ENCODE results near the gene GLG1. TPM values are rescaled to one million over a fixed set of nuclear protein-coding genes. Genes with fewer than 3 reads are reported as not detected.

GLG1 gene
- total RNA-seq, 3 donors from 2014 or later, result 116 to 197 (median 123) TPM

DNA sequence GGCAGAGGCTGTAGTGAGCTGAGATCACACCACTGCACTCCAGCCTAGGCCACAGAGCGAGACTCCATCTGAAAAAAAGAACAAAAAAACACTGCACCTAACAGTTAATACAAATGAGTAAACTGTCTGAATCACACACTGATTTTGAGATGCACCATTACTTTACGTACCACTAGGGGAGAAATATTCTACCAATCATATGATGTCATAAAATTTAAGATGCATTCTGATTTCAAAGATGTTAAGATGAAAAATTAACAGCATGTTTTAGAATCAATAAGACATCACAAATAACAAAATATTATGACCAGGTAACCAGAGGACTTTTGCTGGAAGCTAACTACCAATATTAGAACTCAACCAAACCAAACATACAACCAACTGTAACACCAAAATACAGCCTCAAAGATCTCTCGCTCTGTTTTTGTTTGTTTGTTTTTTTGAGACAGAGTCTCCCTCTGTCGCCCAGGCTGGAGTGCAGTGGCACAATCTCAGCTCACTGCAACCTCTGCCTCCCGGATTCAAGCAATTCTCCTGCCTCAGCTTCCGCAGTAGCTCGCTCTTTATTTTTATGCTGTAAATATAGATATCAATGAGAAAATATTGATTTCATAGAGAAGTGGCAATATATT is 31.6 kb downstream of the GLG1 start:
- no peak overlapping the region for H3K27ac ChIP-seq
- intact Hi-C loops (cut with DNase I; ENCODE audit: low total_unique reads), result no loop called here
- no peaks in the 10 kb centered on the region for H3K9me3 ChIP-seq
- TF ChIP-seq POLR2A (IDR thresholded peaks at IDR 0.05) (no peak), POLR2AphosphoS5 (IDR thresholded peaks at IDR 0.05) (no peak)
- TF ChIP-seq, protein P1, sequence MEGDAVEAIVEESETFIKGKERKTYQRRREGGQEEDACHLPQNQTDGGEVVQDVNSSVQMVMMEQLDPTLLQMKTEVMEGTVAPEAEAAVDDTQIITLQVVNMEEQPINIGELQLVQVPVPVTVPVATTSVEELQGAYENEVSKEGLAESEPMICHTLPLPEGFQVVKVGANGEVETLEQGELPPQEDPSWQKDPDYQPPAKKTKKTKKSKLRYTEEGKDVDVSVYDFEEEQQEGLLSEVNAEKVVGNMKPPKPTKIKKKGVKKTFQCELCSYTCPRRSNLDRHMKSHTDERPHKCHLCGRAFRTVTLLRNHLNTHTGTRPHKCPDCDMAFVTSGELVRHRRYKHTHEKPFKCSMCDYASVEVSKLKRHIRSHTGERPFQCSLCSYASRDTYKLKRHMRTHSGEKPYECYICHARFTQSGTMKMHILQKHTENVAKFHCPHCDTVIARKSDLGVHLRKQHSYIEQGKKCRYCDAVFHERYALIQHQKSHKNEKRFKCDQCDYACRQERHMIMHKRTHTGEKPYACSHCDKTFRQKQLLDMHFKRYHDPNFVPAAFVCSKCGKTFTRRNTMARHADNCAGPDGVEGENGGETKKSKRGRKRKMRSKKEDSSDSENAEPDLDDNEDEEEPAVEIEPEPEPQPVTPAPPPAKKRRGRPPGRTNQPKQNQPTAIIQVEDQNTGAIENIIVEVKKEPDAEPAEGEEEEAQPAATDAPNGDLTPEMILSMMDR (IDR thresholded peaks at IDR 0.05), result no peak
- H3K36me3 ChIP-seq, result no peaks in the 10 kb centered on the region
- no peaks in the 10 kb centered on the region for H3K27me3 ChIP-seq
- H3K4me3 ChIP-seq, result no peak overlapping the region
- no peaks in the 10 kb centered on the region for H3K4me1 ChIP-seq
- no peak for DNase-seq (ENCODE audit: low spot score in 2 of 2)

DNA sequence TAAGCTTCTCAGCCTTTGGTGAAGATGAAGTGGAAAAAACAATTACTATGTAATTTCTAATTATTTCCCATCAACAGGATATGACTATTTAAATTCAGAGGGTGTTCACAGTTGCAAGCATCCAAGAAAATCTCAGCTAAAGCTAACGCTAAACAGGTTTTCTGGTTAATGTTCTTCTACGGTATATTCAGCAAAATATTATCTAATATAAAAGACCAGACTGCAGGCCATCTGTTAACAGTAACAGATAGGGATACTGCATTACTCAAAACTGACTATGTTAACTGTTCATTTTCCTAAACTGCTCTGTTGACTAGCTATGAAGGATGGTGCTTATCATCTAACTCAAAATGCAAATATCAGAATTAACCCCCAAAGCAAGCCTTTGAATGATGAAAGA is 32.8 kb downstream of the GLG1 start:
- no peak for TF ChIP-seq POLR2A (IDR thresholded peaks at IDR 0.05)
- TF ChIP-seq, protein P1 (IDR thresholded peaks at IDR 0.05), result no peak
- no peak for TF ChIP-seq POLR2AphosphoS5 (IDR thresholded peaks at IDR 0.05)
- DNase-seq (ENCODE audit: low spot score in 2 of 2), result no peak
- no peak overlapping the region for H3K27ac ChIP-seq
- no peak overlapping the region for H3K4me3 ChIP-seq
- H3K27me3 ChIP-seq, result no peaks in the 10 kb centered on the region
- intact Hi-C loops (cut with DNase I; ENCODE audit: low total_unique reads), result no loop called here
- no peaks in the 10 kb centered on the region for H3K4me1 ChIP-seq
- no peaks in the 10 kb centered on the region for H3K36me3 ChIP-seq
- H3K9me3 ChIP-seq, result no peaks in the 10 kb centered on the region

DNA sequence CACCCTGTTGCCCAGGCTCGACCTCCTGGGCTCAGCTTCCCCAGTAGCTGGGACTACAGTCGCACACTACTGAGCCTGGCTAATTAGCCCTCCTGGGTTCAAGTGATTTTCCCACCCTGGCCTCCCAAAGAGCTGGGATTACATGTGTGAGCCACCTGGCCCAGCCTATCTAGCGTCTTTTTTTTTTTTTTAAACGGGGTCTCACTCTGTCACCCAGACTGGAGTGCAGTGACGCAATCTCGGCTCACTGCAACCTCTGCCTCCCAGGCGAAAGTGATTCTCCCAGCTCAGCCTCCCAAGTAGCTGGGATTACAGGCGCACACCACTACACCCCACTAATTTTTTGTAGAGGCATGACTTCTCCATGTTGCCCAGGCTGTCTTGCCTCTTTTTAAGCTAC is 33.3 kb downstream of the GLG1 start:
- DNase-seq (ENCODE audit: low spot score in 2 of 2), result no peak
- no peak overlapping the region for H3K4me3 ChIP-seq
- H3K27me3 ChIP-seq, result no peaks in the 10 kb centered on the region
- intact Hi-C loops (cut with DNase I; ENCODE audit: low total_unique reads), result no loop called here
- no peaks in the 10 kb centered on the region for H3K4me1 ChIP-seq
- TF ChIP-seq POLR2A (IDR thresholded peaks at IDR 0.05) (no peak), POLR2AphosphoS5 (IDR thresholded peaks at IDR 0.05) (no peak)
- TF ChIP-seq, protein P1 (IDR thresholded peaks at IDR 0.05), result no peak
- no peaks in the 10 kb centered on the region for H3K9me3 ChIP-seq
- H3K36me3 ChIP-seq, result no peaks in the 10 kb centered on the region
- H3K27ac ChIP-seq, result no peak overlapping the region

DNA sequence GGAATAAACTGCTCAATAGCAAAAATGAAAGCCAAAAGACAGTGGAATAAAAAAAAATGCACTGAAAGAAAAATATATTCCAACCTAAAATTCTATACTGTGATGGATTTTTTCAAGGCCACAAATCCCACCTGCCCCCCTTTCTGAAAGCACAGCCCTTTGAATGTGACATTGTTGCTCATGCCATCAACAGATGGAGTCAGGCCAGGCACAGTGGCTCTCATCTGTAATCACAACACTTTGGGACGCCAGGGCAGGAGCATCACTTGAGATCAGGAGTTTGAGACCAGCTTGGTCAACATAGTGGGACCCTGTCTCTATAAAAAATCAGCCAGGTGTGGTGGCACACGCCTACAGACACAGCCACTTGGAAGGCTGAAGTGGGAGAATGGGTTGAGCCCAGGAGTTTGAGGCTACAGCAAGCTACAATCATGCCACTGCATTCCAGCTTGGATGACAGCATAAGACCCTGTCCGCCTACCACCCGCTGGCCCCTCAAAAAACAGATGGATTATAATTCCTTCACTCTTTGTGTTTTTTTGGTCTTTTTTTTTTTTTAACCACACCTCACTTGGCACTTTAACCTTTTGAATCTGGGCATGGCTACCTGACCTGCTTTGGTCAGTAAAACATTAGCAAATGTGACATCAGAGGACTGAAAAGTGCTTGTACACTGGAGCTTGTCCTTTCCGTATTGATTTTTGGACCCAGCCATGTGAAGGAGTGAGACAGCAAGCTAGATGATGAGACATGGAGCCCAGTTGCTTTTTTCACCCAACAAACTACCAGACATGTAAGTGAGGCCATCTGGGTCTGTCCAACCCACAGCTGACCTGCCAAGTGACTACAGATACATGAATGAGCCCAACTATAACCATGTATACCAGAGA is 36.3 kb downstream of the GLG1 start:
- H3K4me1 ChIP-seq, result no peaks in the 10 kb centered on the region
- no peak overlapping the region for H3K27ac ChIP-seq
- intact Hi-C loops (cut with DNase I; ENCODE audit: low total_unique reads), result no loop called here
- no peaks in the 10 kb centered on the region for H3K9me3 ChIP-seq
- TF ChIP-seq, protein P1 (IDR thresholded peaks at IDR 0.05), result no peak
- TF ChIP-seq POLR2A (IDR thresholded peaks at IDR 0.05) (no peak), POLR2AphosphoS5 (IDR thresholded peaks at IDR 0.05) (no peak)
- H3K27me3 ChIP-seq, result no peaks in the 10 kb centered on the region
- no peak for DNase-seq (ENCODE audit: low spot score in 2 of 2)
- H3K4me3 ChIP-seq, result no peak overlapping the region
- H3K36me3 ChIP-seq, result no peaks in the 10 kb centered on the region

All from breast epithelium (tissue), 4 donors.